Gastrocnemius medialis (tissue), 4 donors: ENCODE measurements around the gene CDKL2. TPM values are rescaled to one million over a fixed set of nuclear protein-coding genes. Genes with fewer than 3 reads are reported as not detected.

Experiments used
- ATAC-seq, 2 donors: fragments of 150-250 bp; one replicate each; pipeline ENCODE4 v1.9.1; 2016
- DNase-seq, 2 donors: peaks; one replicate each; pipeline ENCODE4 v3.0.0-alpha.2; 2019
- H3K27ac ChIP-seq, 4 donors: fragments of 200-600 bp; sonication (generic); 1 replicate in 1 of 4; 2 replicates in 3 of 4; pipeline ENCODE4 v1.5.1; 2016 to 2018; ENCODE audit warnings: mild to moderate bottlenecking in 2 of 4, moderate library complexity in 1 of 4
- H3K27me3 ChIP-seq, 3 donors: fragments of 200-600 bp; sonication (generic) in 2 of 3; 1 replicate in 1 of 3; 2 replicates in 2 of 3; pipeline versions ENCODE4 v1.5.1 to v1.6.0; 2016 to 2019; ENCODE audit warnings: mild to moderate bottlenecking in 1 of 3, moderate library complexity in 1 of 3
- H3K36me3 ChIP-seq, 2 donors: fragments of 200-600 bp; sonication (generic) in 1 of 2; one replicate each; pipeline ENCODE4 v1.5.1; 2017 to 2018
- H3K4me1 ChIP-seq, 2 donors: fragments of 200-600 bp; sonication (generic) in 1 of 2; one replicate each; pipeline ENCODE4 v1.5.1; 2016 to 2017; ENCODE audit warnings: mild to moderate bottlenecking in 2 of 2
- H3K4me3 ChIP-seq, 4 donors: fragments of 200-600 bp; sonication (generic) in 3 of 4; 1 replicate in 1 of 4; 2 replicates in 3 of 4; pipeline ENCODE4 v1.5.1; 2016 to 2019; ENCODE audit warnings: mild to moderate bottlenecking in 2 of 4
- H3K9me3 ChIP-seq, 3 donors: fragments of 200-600 bp; sonication (generic) in 2 of 3; 1 replicate in 1 of 3; 2 replicates in 2 of 3; pipeline ENCODE4 v1.5.1; 2016 to 2019
- POLR2A ChIP-seq, 2 donors: fragments of 450-650 bp; IDR thresholded peaks; one replicate each; pipeline ENCODE4 v1.6.1; 2017; ENCODE audit warnings: antibody characterized with exemption in 2 of 2, mild to moderate bottlenecking in 2 of 2, moderate library complexity in 2 of 2
- in situ Hi-C, 4 donors: fragments of 200-750 bp; cut with MboI; loops; one replicate each; pipeline versions ENCODE4 v1.15.0 to v1.8.0; 2017; ENCODE audit warnings: low sequenced_read_pairs in 4 of 4
- intact Hi-C: fragments of 100-400 bp; cut with DNase I; formaldehyde crosslinking; loops from one replicate; pipeline ENCODE4 v1.15.1; 2023; ENCODE audit warnings: low total_unique reads
- total RNA-seq, 4 donors: library from RNA; depleted of rRNA; stranded (reverse); fragments of >200 nt; gene quantifications; one replicate each; pipeline versions ENCODE4 v1.1.0 to v1.2.3, GENCODE V29; 2016
- TF ChIP-seq, protein P1 (sequence below), 5 experiments: fragments of 450-650 bp in 3 of 5; fragments of 200-600 bp in 2 of 5; sonication (generic) in 2 of 5; IDR thresholded peaks in 4 of 5; conservative IDR thresholded peaks in 1 of 5; 1 replicate in 4 of 5; 2 replicates in 1 of 5; pipeline ENCODE4 v1.5.1; 2016 to 2019; ENCODE audit warnings: antibody characterized with exemption in 5 of 5, mild to moderate bottlenecking in 3 of 5, moderate library complexity in 3 of 5

CDKL2 gene
- total RNA-seq, 4 donors from 2014 or later, result not detected

DNA sequence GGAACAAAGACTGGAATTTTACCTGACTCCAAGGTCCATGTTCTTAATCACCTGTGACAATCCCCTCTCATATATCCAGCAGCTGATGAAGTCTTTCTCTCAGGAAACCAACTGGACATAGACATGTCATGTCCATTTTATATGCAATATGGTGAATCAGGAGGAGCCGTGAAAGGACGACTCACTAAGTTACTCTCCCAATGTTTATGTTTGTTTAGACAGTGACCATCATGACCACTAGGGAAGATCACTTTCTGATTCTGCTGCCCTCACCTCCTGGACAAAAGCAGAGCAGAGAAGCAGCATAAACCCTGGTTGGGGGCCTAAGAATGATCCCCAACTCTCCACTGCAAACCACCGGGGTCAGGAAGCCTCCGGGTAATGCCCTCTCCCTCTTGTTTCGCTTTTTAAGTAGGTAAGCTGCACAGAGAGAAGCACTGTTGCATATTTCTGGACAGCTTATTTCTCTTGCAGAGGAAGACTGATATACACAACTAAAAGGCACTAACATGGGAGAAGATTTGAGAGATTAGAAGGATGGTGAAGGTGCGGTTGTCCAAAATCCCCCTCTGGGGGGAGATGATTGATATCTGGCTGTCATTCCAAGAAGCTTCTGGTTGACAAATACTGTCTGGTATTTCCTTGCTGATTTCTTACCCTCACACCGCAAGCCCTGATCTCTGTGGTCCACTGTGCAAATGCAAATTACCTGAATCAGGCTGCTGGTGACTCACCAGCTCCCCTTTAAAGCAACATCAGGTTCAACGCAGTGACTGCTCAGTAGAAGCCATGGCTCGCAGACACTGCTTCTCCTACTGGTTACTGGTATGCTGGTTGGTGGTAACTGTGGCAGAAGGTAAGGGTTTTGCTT, 74.8 kb downstream of the CDKL2 start, which contains the start of gene ODAPH:
Gene ODAPH, plus strand, starts transcription at position 773 of the 871 bp plus-strand sequence. Its CDS starts 17 bp downstream, at position 790.
- H3K4me1 ChIP-seq, result no peaks in the 10 kb centered on the region
- TF ChIP-seq, protein P1, sequence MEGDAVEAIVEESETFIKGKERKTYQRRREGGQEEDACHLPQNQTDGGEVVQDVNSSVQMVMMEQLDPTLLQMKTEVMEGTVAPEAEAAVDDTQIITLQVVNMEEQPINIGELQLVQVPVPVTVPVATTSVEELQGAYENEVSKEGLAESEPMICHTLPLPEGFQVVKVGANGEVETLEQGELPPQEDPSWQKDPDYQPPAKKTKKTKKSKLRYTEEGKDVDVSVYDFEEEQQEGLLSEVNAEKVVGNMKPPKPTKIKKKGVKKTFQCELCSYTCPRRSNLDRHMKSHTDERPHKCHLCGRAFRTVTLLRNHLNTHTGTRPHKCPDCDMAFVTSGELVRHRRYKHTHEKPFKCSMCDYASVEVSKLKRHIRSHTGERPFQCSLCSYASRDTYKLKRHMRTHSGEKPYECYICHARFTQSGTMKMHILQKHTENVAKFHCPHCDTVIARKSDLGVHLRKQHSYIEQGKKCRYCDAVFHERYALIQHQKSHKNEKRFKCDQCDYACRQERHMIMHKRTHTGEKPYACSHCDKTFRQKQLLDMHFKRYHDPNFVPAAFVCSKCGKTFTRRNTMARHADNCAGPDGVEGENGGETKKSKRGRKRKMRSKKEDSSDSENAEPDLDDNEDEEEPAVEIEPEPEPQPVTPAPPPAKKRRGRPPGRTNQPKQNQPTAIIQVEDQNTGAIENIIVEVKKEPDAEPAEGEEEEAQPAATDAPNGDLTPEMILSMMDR (IDR thresholded peaks at IDR 0.05 in 4 of 5, conservative IDR thresholded peaks at IDR 0.05 in 1 of 5), result no peak
- no peak for TF ChIP-seq POLR2A (IDR thresholded peaks at IDR 0.05)
- DNase-seq, result no peak
- in situ Hi-C loops (no loop called here), intact Hi-C loops (no loop called here)
- no peak for ATAC-seq
- H3K4me3 ChIP-seq, result no peak within 1 kb of the TSS
- H3K9me3 ChIP-seq, result no peaks in the 10 kb centered on the region
- H3K27me3 ChIP-seq, result no peaks in the 10 kb centered on the region
- H3K36me3 ChIP-seq, result no peaks in the 10 kb centered on the region
- H3K27ac ChIP-seq, result no peak within 1 kb of the TSS

DNA sequence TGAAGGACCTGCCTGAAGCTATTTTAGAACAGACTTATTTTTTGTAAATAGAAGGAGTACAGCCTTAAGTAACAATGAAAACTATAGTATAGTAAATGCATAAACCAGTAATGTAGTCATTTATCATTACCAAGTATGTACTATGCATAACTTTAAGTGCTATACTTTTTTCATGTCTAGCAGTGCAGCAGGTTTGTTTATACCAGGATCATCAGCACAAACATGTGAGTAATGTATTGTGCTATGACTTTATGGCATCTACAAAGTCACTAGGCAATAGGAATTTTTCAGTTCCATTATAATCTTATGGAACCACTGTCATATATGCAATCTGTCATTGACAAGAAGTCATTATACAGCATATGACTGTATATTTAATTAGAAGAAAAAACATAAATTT, 77.9 kb downstream of the CDKL2 start:
- TF ChIP-seq POLR2A (IDR thresholded peaks at IDR 0.05), result no peak
- TF ChIP-seq, protein P1 (IDR thresholded peaks at IDR 0.05 in 4 of 5, conservative IDR thresholded peaks at IDR 0.05 in 1 of 5), result no peak
- Histone ChIP-seq H3K4me3 (no peak overlapping the region), H3K27ac (no peak overlapping the region), H3K4me1 (no peaks in the 10 kb centered on the region), H3K27me3 (no peaks in the 10 kb centered on the region), H3K9me3 (no peaks in the 10 kb centered on the region), H3K36me3 (no peaks in the 10 kb centered on the region)
- intact Hi-C loops (no loop called here), in situ Hi-C loops (no loop called here)
- ATAC-seq (no peak), DNase-seq (no peak)

DNA sequence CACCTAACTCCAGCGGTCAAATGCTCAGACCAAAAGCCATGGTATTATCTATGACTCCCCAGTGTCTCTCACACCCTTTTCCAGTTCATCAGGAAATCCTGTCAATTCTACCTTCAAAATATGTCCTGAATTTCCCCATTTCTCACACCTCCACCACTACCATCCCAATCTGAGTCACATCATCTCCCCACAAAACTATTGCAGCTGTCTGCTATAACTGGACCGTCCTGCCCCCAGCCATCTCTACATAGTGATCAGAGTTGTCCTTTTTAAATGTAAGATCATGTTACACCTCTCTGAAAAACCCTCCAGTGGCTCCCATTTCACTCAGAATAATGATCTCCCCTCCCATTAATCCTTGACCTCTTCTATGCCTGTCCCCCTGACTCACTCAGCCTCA, 81.3 kb downstream of the CDKL2 start:
- ATAC-seq, result no peak
- TF ChIP-seq POLR2A (IDR thresholded peaks at IDR 0.05), result no peak
- TF ChIP-seq, protein P1 (IDR thresholded peaks at IDR 0.05 in 4 of 5, conservative IDR thresholded peaks at IDR 0.05 in 1 of 5), result no peak
- Histone ChIP-seq H3K36me3 (peaks cover 0 to 7% of the 10 kb centered on the region in 2 donors), H3K4me3 (no peak overlapping the region), H3K4me1 (no peaks in the 10 kb centered on the region), H3K27me3 (no peaks in the 10 kb centered on the region), H3K27ac (no peak overlapping the region), H3K9me3 (no peaks in the 10 kb centered on the region)
- no peak for DNase-seq
- intact Hi-C loops (no loop called here), in situ Hi-C loops (no loop called here)

DNA sequence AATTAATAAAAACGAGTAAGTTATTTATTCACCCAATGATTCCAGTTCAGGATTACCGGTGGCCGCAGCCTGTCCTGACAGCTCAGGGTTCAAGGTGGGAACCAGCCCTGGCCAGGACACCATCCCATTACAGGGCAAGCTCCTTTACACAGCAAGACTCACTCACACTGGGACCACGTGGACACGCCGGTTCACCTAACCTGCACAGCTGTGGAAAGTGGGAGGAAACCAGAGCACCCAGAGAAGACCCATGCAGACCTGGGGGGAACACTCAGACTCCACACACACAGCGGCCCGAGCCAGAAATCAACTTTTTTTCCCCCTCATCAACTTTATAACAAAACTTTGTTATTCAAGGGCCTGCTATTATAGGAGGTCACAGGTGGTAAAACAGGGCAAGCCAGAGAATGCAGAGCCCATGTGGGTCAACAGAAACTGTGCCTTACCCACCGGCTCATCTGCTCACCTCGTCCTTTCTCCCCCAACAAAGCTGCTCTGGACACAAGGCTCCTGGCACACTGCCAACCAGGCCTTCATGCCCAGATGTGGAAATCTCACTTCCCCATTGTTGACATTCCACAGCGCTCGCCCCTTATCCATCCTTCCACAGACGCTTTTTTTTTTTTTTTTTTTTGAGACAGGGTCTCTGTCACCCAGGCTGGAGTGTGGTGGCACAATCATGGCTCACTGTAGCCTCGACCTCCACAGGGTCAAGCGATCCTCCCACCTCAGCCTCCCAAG, 82.5 kb downstream of the CDKL2 start:
- ATAC-seq (no peak), DNase-seq (peak in 1 of 2 donors; percentile 34)
- intact Hi-C loops (no loop called here), in situ Hi-C loops (no loop called here)
- no peaks in the 10 kb centered on the region for H3K27me3 ChIP-seq
- TF ChIP-seq, protein P1 (IDR thresholded peaks at IDR 0.05 in 4 of 5, conservative IDR thresholded peaks at IDR 0.05 in 1 of 5), result no peak
- no peak for TF ChIP-seq POLR2A (IDR thresholded peaks at IDR 0.05)
- H3K36me3 ChIP-seq, result peaks cover 0 to 7% of the 10 kb centered on the region in 2 donors
- H3K27ac ChIP-seq, result no peak overlapping the region
- H3K9me3 ChIP-seq, result no peaks in the 10 kb centered on the region
- H3K4me3 ChIP-seq, result no peak overlapping the region
- H3K4me1 ChIP-seq, result no peaks in the 10 kb centered on the region
